ENCODE results near the gene MT4. TPM values are rescaled to one million over a fixed set of nuclear protein-coding genes. Genes with fewer than 3 reads are reported as not detected.

Gene MT4
- total and polyA plus RNA-seq, 2 of the 4 experiments (the other 2 are of a cell fraction) = not detected

DNA sequence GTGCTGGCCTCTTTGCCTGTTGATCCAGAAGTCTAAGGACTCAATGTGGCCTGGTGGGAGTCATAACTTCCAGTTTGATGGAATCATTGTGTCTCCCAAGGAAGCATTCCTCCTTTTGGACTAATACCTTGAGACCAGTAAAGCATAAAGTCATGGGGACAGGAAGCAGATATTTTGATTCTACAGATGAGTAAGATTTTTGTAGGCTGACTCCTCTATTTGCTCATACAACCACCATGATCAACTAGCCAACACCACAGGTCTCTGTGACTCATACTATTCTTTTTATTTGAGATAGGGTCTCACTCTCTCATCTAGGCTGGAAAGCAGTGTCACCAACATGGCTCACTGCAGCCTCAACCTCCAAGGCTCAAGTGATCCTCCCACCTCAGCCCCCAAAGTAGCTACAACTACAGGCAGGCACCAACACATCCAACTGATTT is 49.7 kb downstream of the MT4 start:
- Histone ChIP-seq H2AK9ac (replicated peaks; ENCODE audit: low read depth, low read length, poor library complexity) (peak overlapping the region; percentile 79), H3K14ac (replicated peaks; ENCODE audit: low read depth, low read length) (peak overlapping the region; percentile 81; the same call in 1 of the 2 replicates), H2AFZ (replicated peaks; ENCODE audit: low read length, poor library complexity) (no peak overlapping the region), H2BK120ac (ENCODE audit: low read depth, low read length) (peak overlapping the region; percentile 96), H2BK15ac (ENCODE audit: low read depth, low read length) (peak overlapping the region; percentile 98; the same call in 1 of the 3 replicates), H3K9me1 (ENCODE audit: insufficient read depth, low read length) (peaks cover 24% of the 10 kb centered on the region), H2BK5ac (ENCODE audit: low read depth, low read length, poor library complexity, severe bottlenecking) (peak overlapping the region; percentile 96), H4K8ac (ENCODE audit: low read depth in 2 of 2, low read length in 2 of 2) (peak overlapping the region; percentile 75 to 78; a peak in 3 of 4 replicates), H4K91ac (ENCODE audit: insufficient read depth, low read depth, low read length) (peak overlapping the region; percentile 91), H3K9me3 (ENCODE audit: control insufficient read depth, insufficient read depth, low read length) (no peaks in the 10 kb centered on the region), H3K4me2 (ENCODE audit: low read depth, low read length) (0 out of 2 replicates have a peak overlapping the region, but pooled peaks have one; percentile 22), H2BK20ac (ENCODE audit: low read depth, low read length) (peak overlapping the region; percentile 96; the same call in 1 of the 2 replicates), H3K18ac (ENCODE audit: low read depth, low read length) (peak overlapping the region; percentile 66; the same call in 1 of the 2 replicates), H3K23ac (ENCODE audit: low read depth, low read length) (peak overlapping the region; percentile 72; the same call in 1 of the 2 replicates), H3K27me3 (ENCODE audit: control insufficient read depth, insufficient read depth, low read length) (no peaks in the 10 kb centered on the region), H3K56ac (ENCODE audit: extremely low read depth, insufficient read depth, low read length) (no peak overlapping the region), H4K5ac (ENCODE audit: low read depth, low read length) (peak overlapping the region; percentile 52; the same call in 1 of the 2 replicates), H3K4ac (ENCODE audit: low read depth, low read length) (peak overlapping the region; percentile 93), H4K20me1 (ENCODE audit: insufficient read depth, low read length) (no peaks in the 10 kb centered on the region), H3K9ac (ENCODE audit: low read depth, low read length) (no peak overlapping the region), H3K79me1 (ENCODE audit: low read depth in 1 of 2, low read length in 2 of 2) (peaks cover 2 to 54% of the 10 kb centered on the region in 2 experiments; a peak in 3 of 4 replicates), H3K4me1 (ENCODE audit: control insufficient read depth, insufficient read depth, low read length) (peaks cover 36% of the 10 kb centered on the region), H2AK5ac (ENCODE audit: low read depth, low read length) (peak overlapping the region; percentile 99), H3K4me3 (ENCODE audit: insufficient read depth, low read depth, low read length) (no peak overlapping the region), H3K27ac (ENCODE audit: insufficient read depth, low read length) (peak overlapping the region; percentile 59), H3K36me3 (ENCODE audit: control insufficient read depth, insufficient read depth, low read length) (no peaks in the 10 kb centered on the region)
- in situ Hi-C loops (cut with MboI; ENCODE audit: low sequenced_read_pairs) (no loop called here), dilution Hi-C loops (cut with HindIII; ENCODE audit: low sequenced_read_pairs, unreplicated experiment) (no loop called here), intact Hi-C loops (cut with micrococcal nuclease) (no loop called here)
- TF ChIP-seq USF2 (IDR thresholded peaks at IDR 0.05; ENCODE audit: low read depth, low read length) (no peak), MAFK (IDR thresholded peaks at IDR 0.05; ENCODE audit: low read depth, low read length) (no peak), CEBPB (IDR thresholded peaks at IDR 0.05; ENCODE audit: low read depth, low read length) (peak; percentile 15; the same call in 1 of the 2 replicates), POLR2A (IDR thresholded peaks at IDR 0.05; ENCODE audit: low read depth, low read length) (no peak), RAD21 (IDR thresholded peaks at IDR 0.05; ENCODE audit: low read length) (no peak), BHLHE40 (IDR thresholded peaks at IDR 0.05; ENCODE audit: low read depth, low read length) (no peak), RCOR1 (IDR thresholded peaks at IDR 0.05; ENCODE audit: insufficient replicate concordance, low read length) (peak; percentile 14), CHD1 (IDR thresholded peaks at IDR 0.05; ENCODE audit: low read depth, low read length) (no peak), SMC3 (IDR thresholded peaks at IDR 0.05; ENCODE audit: low read depth, low read length) (no peak), RFX5 (IDR thresholded peaks at IDR 0.05; ENCODE audit: low read depth, low read length) (no peak), FOS (IDR thresholded peaks at IDR 0.05; ENCODE audit: low read depth, low read length) (peak; percentile 77; the same call in 1 of the 2 replicates), NFE2L2 (IDR thresholded peaks at IDR 0.05; ENCODE audit: low read depth, low read length) (no peak), MAZ (IDR thresholded peaks at IDR 0.05; ENCODE audit: borderline replicate concordance, low read depth, low read length) (no peak), MXI1 (IDR thresholded peaks at IDR 0.05; ENCODE audit: borderline replicate concordance, low read depth, low read length) (no peak)
- TF ChIP-seq, protein P1, sequence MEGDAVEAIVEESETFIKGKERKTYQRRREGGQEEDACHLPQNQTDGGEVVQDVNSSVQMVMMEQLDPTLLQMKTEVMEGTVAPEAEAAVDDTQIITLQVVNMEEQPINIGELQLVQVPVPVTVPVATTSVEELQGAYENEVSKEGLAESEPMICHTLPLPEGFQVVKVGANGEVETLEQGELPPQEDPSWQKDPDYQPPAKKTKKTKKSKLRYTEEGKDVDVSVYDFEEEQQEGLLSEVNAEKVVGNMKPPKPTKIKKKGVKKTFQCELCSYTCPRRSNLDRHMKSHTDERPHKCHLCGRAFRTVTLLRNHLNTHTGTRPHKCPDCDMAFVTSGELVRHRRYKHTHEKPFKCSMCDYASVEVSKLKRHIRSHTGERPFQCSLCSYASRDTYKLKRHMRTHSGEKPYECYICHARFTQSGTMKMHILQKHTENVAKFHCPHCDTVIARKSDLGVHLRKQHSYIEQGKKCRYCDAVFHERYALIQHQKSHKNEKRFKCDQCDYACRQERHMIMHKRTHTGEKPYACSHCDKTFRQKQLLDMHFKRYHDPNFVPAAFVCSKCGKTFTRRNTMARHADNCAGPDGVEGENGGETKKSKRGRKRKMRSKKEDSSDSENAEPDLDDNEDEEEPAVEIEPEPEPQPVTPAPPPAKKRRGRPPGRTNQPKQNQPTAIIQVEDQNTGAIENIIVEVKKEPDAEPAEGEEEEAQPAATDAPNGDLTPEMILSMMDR (conservative IDR thresholded peaks at IDR 0.05; ENCODE audit: low read depth, low read length) = no peak
- TF ChIP-seq, protein P2, sequence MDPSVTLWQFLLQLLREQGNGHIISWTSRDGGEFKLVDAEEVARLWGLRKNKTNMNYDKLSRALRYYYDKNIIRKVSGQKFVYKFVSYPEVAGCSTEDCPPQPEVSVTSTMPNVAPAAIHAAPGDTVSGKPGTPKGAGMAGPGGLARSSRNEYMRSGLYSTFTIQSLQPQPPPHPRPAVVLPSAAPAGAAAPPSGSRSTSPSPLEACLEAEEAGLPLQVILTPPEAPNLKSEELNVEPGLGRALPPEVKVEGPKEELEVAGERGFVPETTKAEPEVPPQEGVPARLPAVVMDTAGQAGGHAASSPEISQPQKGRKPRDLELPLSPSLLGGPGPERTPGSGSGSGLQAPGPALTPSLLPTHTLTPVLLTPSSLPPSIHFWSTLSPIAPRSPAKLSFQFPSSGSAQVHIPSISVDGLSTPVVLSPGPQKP (IDR thresholded peaks at IDR 0.05; ENCODE audit: borderline replicate concordance, low read depth, low read length) = no peak
- DNase-seq (peak; percentile 86), ATAC-seq (ENCODE audit: low read depth) (peak; percentile 8)
- no TSS peak for BruUV-seq (replicated peaks)
- CTCF ChIA-PET = no interaction called here
- POLR2A ChIA-PET (ENCODE audit: unreplicated experiment) = no interaction called here

Measured in IMR-90 (cell line).